ENCODE data around the gene PMVK.
"Not testable (repeated sequence)": the region's sequence is repeated elsewhere in the genome, so short reads cannot be mapped to it uniquely, and the experiment has no call there.

The PMVK gene

GRCh38 chr1:154912755-154913154, 23.8 kb downstream of the PMVK start:
- no peak for DNase-seq

- peak; percentile 21 for DNase-seq
Observed at GRCh38 chr1:154911691-154912550, 24.6 kb downstream of the PMVK start.

GRCh38 chr1:154910851-154911250, 25.7 kb downstream of the PMVK start:
- DNase-seq = no peak

- no peak for DNase-seq
Observed at GRCh38 chr1:154908937-154909336, 27.6 kb downstream of the PMVK start.

- DNase-seq = not testable (repeated sequence)
Observed at GRCh38 chr1:154908129-154908528, 28.4 kb downstream of the PMVK start.

- no peak for DNase-seq
Observed at GRCh38 chr1:154906621-154907081, 29.9 kb downstream of the PMVK start.

- DNase-seq = no peak
Observed at GRCh38 chr1:154902938-154903566, 33.5 kb downstream of the PMVK start.

- DNase-seq = no peak
Observed at GRCh38 chr1:154901591-154901990, 34.9 kb downstream of the PMVK start.

GRCh38 chr1:154899041-154899440, 37.5 kb downstream of the PMVK start:
- no peak for DNase-seq

GRCh38 chr1:154896771-154897286, 39.7 kb downstream of the PMVK start:
- DNase-seq = no peak

- DNase-seq = no peak
Observed at GRCh38 chr1:154895798-154896197, 40.7 kb downstream of the PMVK start.

- DNase-seq = no peak
Observed at GRCh38 chr1:154891452-154891851, 45.1 kb downstream of the PMVK start.

GRCh38 chr1:154888757-154889156, 47.8 kb downstream of the PMVK start:
- DNase-seq = no peak

- no peak for DNase-seq
Observed at GRCh38 chr1:154886281-154887015, 50.1 kb downstream of the PMVK start.

- DNase-seq = peak; percentile 27
Observed at GRCh38 chr1:154884869-154885701, 51.4 kb downstream of the PMVK start.

- DNase-seq = no peak
Observed at GRCh38 chr1:154883919-154884868, 52.3 kb downstream of the PMVK start.

GRCh38 chr1:154881820-154882535, 54.5 kb downstream of the PMVK start:
- DNase-seq = no peak

- no peak for DNase-seq
Observed at GRCh38 chr1:154880671-154881070, 55.8 kb downstream of the PMVK start.

GRCh38 chr1:154879038-154879421, 57.5 kb downstream of the PMVK start:
- no peak for DNase-seq

GRCh38 chr1:154878371-154879037, 58.0 kb downstream of the PMVK start:
- peak; percentile 27 for DNase-seq

Measured in DMS153 (cell line).